Ammon's horn (tissue), 1 donor: ENCODE data around the gene ITGA8.
A peak's percentile ranks its signal among the peaks of the same experiment; 100 is the strongest.

ENCODE experiments used
- DNase-seq: peaks from one replicate; pipeline ENCODE4 v3.0.0-alpha.2; 2016; ENCODE audit warnings: low spot score

ITGA8 gene

GRCh38 chr10:15735763-15736162, 16.0 kb upstream of the ITGA8 start:
- DNase-seq, result no peak

DNA sequence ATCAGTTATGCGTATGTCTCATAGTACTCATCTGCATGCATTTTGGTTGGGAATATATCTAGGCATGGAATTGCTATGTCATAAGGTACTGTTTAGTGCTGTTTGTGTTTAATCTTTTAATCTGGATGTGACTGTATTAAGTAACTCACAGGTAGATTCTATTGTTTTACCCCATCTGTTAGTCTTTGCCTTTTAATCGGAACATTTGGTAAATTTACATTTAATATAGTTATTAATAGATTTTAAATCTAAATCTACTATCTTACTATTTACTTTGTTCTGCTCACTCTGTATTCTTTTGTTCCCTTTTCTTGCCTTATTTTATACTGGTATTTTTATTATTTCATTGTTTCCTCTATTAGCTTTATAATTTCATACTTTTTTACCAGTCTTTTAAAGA, 10.6 kb upstream of the ITGA8 start:
- no peak for DNase-seq

DNA sequence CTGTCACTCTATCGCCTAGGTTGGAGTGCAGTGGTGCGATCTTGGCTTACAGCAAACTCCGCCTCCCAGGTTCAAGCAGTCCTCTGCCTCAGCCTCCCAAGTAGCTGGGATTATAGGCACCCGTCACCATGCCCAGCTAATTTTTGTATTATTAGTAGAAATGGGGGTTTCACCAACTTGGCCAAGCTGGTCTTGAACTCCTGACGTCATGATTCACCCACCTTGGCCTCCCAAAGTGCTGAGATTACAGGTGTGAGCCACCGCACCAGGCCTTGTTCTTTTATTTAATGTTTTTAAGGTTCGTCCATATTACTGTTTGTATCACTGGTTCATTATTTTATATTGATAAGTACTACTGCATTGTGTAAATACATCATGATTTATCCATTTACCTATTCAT, 10.2 kb upstream of the ITGA8 start:
- no peak for DNase-seq

DNA sequence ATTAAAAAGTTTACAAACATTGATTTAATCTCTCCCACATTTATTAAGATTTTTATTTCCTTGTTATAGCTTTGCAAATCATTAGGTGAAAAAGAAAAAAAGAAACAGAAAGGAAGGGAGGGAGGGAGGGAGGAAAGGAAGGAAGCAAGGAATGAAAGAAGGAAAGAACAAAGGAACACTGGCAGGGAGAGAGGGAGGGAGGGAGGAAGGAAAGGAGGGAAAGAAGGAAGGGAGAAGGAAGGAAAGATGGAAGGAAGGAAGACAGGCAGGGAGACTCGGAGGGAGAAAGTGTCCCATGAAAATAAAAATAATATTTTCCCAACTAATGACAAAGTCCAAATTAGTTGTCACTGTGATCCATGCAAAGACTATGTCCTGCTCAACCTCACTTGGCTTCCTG, 6.3 kb upstream of the ITGA8 start:
- no peak for DNase-seq

DNA sequence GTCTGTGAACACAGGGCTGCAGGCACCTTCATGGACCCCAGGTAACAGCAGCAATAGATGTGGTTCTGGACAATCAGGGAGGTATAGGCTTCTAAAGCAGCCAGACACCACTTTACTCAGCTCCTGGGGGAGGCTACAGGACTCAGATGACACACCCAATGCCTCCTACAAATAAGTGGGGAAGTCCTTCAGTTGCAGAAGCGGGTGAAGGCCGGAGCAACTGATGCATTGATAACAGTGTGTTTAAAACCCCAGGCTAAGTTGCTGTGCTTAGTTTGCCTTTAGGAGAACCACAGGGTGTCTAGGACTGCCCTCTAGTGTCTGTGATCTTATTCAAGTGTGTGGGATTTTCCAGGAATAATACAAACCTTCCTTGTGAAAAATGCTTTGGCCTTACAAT, 5.9 kb upstream of the ITGA8 start:
- peak; percentile 77 for DNase-seq

DNA sequence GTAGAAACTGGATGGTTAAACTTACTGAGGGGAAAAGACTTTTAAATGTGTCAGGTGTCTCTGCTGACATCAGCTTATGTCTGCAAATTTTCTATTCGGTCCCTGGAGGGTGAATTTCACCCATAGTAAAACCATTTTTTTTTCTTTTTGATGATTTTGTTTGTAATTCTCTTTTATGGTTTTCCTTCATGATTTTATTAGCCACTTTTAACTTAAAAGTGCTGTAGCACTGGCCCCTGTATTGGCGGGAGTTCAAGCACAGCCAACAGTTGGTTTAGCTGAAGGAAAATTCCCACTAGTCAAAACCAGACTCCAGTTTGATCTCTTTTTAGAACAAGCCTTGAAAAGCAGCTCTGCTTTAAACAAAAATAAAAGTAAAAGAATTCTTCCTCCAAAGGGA, 5.0 kb upstream of the ITGA8 start:
- no peak for DNase-seq

- no peak for DNase-seq
These were observed 4.1 kb upstream of the ITGA8 start for GRCh38 chr10:15723803-15724202.

GRCh38 chr10:15720635-15721287, 1.0 kb upstream of the ITGA8 start:
- DNase-seq, result no peak

GRCh38 chr10:15719049-15719898, 448 bp downstream of the ITGA8 start:
- no peak for DNase-seq

DNA sequence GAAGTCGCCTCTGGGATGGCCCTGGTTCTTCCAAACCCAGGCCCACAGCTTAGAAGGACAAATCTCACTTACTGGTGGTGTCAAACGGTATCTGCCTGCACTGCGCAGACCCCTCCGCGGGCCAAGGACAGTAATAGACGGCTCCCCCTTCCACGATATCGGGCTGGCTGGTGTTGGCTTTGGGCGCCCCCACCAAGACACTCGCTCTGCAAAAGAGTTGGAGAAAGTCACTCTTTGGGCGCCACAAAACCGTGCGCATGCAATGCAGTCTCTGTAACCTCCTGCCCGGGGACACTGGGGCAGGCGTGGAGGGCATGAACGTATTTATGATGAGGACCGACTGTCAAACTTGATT, 1.1 kb downstream of the ITGA8 start:
- no peak for DNase-seq

DNA sequence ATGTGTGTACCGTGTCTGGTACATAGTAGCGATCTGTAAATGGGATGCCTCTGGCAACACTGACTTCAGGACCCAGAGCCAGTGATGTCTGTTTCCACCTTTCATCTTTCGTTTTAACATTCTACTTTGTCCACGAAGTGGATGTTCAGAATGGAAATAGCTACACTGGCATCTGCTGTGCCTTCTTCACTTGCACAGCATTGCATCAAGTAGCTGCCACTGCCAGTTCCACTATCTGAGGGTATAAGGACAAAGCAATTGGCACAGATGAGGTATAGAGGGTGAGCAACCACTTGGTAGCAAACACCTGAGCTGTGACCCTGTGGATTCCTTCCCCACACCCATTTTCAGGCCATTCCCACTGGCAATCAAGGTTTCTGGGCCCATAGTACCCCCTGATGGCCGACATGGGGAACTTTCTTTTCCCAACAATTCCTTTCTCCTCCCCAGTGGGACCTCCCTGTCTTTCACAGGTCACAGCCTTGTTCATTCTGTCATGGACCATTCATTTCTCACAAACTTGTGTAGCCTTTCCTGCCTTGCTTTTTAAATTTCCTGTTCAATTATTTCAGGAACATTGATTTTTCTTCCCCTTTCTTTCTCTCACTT, 4.0 kb downstream of the ITGA8 start:
- DNase-seq, result no peak

- DNase-seq, result no peak
These were observed 4.9 kb downstream of the ITGA8 start for GRCh38 chr10:15714847-15715246.

GRCh38 chr10:15712883-15713282, 6.8 kb downstream of the ITGA8 start:
- DNase-seq, result no peak

DNA sequence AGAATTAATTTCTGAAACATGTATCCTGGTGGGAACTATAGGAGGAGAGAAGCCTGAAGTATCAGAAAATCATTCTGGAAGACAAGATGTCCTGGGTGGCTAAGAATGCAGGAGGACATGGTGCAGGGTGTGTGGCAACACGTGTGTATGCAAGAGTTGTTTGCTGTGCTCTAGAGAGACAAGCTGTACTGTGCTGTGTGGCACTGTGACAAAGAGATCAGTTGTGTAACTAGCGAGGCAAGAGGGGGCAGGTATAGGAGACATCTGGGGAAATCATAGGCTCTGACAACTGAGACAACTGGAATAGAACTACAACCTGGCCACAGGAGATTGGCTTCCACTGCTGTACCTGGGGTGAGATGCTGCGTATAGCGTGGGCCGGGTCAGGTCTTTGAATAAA, 9.3 kb downstream of the ITGA8 start:
- no peak for DNase-seq

GRCh38 chr10:15705298-15705697, 14.4 kb downstream of the ITGA8 start:
- no peak for DNase-seq

DNA sequence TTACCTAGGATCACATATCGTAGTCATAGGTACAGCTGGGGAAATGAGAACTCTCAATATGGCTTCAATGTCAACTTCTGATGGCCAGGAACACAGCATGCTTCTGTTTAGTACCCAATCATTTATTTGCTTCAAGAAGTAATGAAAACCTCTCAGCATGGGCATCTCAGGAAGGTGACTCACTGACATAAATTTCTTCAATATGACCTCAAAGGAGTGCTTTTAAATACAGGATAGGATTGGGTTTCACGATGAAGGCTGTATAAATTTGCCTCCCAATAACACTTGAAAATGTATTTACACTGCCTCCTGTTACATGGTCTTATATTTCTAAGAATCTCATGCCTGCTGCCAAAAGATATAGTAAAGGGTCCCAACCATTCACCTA, 15.1 kb downstream of the ITGA8 start:
- no peak for DNase-seq

DNA sequence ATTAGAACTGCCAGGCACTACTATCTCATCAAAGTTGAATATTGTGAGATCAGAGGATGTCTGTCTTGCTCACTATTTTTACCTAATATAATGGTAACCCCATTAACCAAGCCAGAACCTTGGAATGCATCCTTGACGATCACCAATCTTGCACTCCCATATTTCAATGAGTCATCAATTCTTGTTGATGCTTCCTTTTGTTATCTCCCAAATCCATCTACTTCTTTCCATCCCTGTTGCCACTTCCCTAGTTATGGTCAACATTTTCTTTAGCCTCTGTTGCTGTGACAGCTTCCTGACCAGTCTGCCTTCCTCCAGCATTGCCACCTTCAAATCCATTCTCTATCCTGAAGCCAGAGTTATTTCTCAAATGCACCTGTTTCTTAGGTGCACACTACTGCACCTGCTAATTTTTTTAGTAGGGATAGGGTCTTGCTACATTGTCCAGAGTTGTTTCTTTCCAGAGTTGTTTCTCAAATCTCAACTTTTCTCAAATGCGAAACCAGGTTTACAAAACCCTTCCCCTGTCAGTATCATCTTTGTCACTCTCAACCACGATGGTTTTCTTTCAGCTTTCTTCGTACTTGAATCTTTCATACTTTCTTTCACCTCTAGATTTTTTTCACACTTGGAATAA, 15.7 kb downstream of the ITGA8 start:
- DNase-seq, result no peak

DNA sequence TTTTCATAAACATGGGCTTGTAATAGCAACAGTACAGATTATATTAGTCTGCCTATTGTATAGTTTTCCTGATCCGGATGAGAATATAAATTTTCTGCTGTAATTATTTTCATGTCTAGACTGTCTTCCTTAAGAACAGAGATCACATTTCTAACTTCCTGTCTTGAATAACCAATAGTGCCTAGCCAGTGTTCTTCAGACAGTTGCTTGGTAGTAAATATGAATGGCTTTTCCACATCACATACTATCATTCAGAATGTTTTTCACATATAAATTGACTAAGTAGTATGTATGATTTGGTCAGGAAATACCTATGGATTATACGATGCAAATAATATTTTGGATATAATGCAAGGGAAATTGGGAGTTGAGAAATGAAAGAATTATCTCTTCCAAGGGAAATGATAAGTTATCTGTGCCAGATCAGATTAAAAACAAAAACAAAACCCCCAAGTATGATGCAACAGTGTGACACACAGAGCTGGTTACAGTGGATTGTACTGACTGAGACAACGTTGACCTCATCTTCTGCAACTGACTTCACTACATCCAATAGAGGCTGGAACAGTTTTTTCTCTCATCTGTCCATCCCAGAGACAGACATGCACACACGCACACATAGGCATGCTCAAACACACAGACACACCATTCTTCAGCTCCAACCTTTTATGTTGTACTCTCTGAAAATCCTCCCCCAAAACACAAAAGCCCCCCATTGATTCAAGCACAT, 16.4 kb downstream of the ITGA8 start:
- DNase-seq, result no peak

GRCh38 chr10:15700078-15700674, 19.5 kb downstream of the ITGA8 start:
- DNase-seq, result no peak

DNA sequence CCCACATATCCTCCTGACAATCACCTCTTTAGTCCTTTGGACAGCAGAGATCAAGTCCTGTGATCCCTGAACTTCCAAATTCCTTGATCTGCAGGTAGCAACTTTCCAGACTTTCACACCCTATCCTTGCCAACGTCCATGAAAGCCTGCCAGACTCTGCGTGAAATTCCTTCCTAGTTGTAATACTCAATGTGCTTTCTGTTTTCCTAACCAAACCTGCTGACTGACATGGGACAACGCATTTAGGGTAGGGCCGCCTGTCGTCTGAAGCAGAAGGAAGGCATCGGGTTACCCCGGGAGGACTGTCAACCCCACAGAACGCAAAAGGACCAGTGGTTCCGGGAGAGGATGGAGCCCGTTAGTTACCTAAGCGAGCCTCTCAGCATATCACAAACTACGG, 23.9 kb downstream of the ITGA8 start:
- DNase-seq, result no peak

- peak; percentile 5 for DNase-seq
These were observed 29.7 kb downstream of the ITGA8 start for GRCh38 chr10:15690031-15690430.

GRCh38 chr10:15684768-15685167, 35.0 kb downstream of the ITGA8 start:
- DNase-seq, result no peak
